Neural cell (in vitro differentiated cells): ENCODE results near the gene KRTAP22-2. TPM values are rescaled to one million over a fixed set of nuclear protein-coding genes. Genes with fewer than 3 reads are reported as not detected.

Experiments used
- H2AFZ ChIP-seq: fragments of 200-600, 300-800 bp; sonication (generic), shearing (Covaris generic); 2 replicates; pipeline ENCODE4 v1.6.0; 2014; ENCODE audit warnings: low read depth, mild to moderate bottlenecking, antibody characterized with exemption, low read length, moderate library complexity
- H3F3A ChIP-seq: fragments of 200-600 bp; shearing (Covaris generic); 2 replicates; pipeline ENCODE4 v1.6.1; 2016; ENCODE audit warnings: mild to moderate bottlenecking, moderate library complexity, mixed read lengths, antibody characterized with exemption, low read length; ENCODE audit not compliant: insufficient read depth, poor library complexity, severe bottlenecking
- H3K27ac ChIP-seq: fragments of 200-600, 300-800 bp; sonication (generic), shearing (Covaris generic); 2 replicates; pipeline ENCODE4 v1.5.1; 2014; ENCODE audit warnings: mild to moderate bottlenecking, low read length, moderate library complexity
- H3K27me3 ChIP-seq: fragments of 300-800, 200-600 bp; sonication (generic), shearing (Covaris generic); 2 replicates; pipeline ENCODE4 v1.6.0; 2014; ENCODE audit warnings: mild to moderate bottlenecking, low read depth, low read length, moderate library complexity; ENCODE audit not compliant: insufficient read depth
- H3K36me3 ChIP-seq: fragments of 300-800, 200-600 bp; sonication (generic), shearing (Covaris generic); 2 replicates; pipeline ENCODE4 v1.5.1; 2014; ENCODE audit warnings: mild to moderate bottlenecking, antibody characterized with exemption, low read length, moderate library complexity; ENCODE audit not compliant: insufficient read depth
- H3K4me2 ChIP-seq: fragments of 300-800, 200-600 bp; sonication (generic), shearing (Covaris generic); 2 replicates; pipeline ENCODE4 v1.6.0; 2014; ENCODE audit warnings: mild to moderate bottlenecking, low read length
- H3K4me3 ChIP-seq: fragments of 300-800, 200-600 bp; sonication (generic), shearing (Covaris generic); 2 replicates; pipeline ENCODE4 v1.5.1; 2014; ENCODE audit warnings: mild to moderate bottlenecking, low read length, moderate library complexity
- H3K79me2 ChIP-seq: fragments of 200-600 bp; shearing (Covaris generic); replicated peaks from 2 replicates; pipeline ENCODE4 v1.6.0; 2014; ENCODE audit warnings: mild to moderate bottlenecking, low read length, moderate library complexity; ENCODE audit not compliant: insufficient read depth
- H3K9ac ChIP-seq: fragments of 300-800, 200-600 bp; sonication (generic), shearing (Covaris generic); 2 replicates; pipeline ENCODE4 v1.6.1; 2016; ENCODE audit warnings: mild to moderate bottlenecking, low read length, mixed read lengths
- H3K9me2 ChIP-seq: fragments of 200-600 bp; shearing (Covaris generic); 2 replicates; pipeline ENCODE4 v1.6.1; 2016; ENCODE audit warnings: mild to moderate bottlenecking, low read length, mixed read lengths; ENCODE audit not compliant: insufficient read depth
- H3K9me3 ChIP-seq: fragments of 200-600, 300-800 bp; sonication (generic), shearing (Covaris generic); 2 replicates; pipeline ENCODE4 v1.6.1; 2016; ENCODE audit warnings: mild to moderate bottlenecking, mixed run types, low read length, moderate library complexity, mixed read lengths
- H4K20me1 ChIP-seq: fragments of 200-600 bp; shearing (Covaris generic); 2 replicates; pipeline ENCODE4 v1.6.1; 2016; ENCODE audit warnings: mild to moderate bottlenecking, mixed run types; ENCODE audit not compliant: insufficient read depth
- CTCF ChIP-seq: fragments of 450-650 bp; IDR thresholded peaks from 2 replicates; pipeline ENCODE4 v1.5.1; 2014; ENCODE audit warnings: antibody characterized with exemption, mild to moderate bottlenecking, moderate library complexity; ENCODE audit not compliant: poor library complexity, severe bottlenecking
- EP300 ChIP-seq: fragments of 450-650 bp; conservative IDR thresholded peaks from 2 replicates; pipeline ENCODE4 v1.6.1; 2014; ENCODE audit warnings: antibody characterized with exemption, mild to moderate bottlenecking, moderate library complexity; ENCODE audit not compliant: poor library complexity, severe bottlenecking
- EZH2 ChIP-seq: fragments of 200-600, 300-800 bp; shearing (Covaris generic), sonication (generic); IDR thresholded peaks from 2 replicates; pipeline ENCODE4 v1.6.1; 2014; ENCODE audit warnings: antibody characterized with exemption, low read length, borderline replicate concordance, mild to moderate bottlenecking; ENCODE audit not compliant: insufficient read depth, poor library complexity, severe bottlenecking
- MXI1 ChIP-seq: fragments of 450-650 bp; conservative IDR thresholded peaks from 2 replicates; pipeline ENCODE4 v1.6.1; 2014; ENCODE audit warnings: antibody characterized with exemption, mild to moderate bottlenecking; ENCODE audit not compliant: poor library complexity, severe bottlenecking
- POLR2AphosphoS5 ChIP-seq: IDR thresholded peaks from 2 replicates; pipeline ENCODE4 v1.6.1; 2012
- RAD21 ChIP-seq: fragments of 450-650 bp; conservative IDR thresholded peaks from 2 replicates; pipeline ENCODE4 v1.6.1; 2014; ENCODE audit warnings: antibody characterized with exemption, mild to moderate bottlenecking, moderate library complexity
- REST ChIP-seq: IDR thresholded peaks from 2 replicates; pipeline ENCODE4 v1.6.1; 2012; ENCODE audit warnings: borderline replicate concordance
- SMC3 ChIP-seq: fragments of 450-650 bp; conservative IDR thresholded peaks from 2 replicates; pipeline ENCODE4 v1.6.1; 2014; ENCODE audit warnings: antibody characterized with exemption, mild to moderate bottlenecking, moderate library complexity; ENCODE audit not compliant: poor library complexity
- TAF1 ChIP-seq: IDR thresholded peaks from 2 replicates; pipeline ENCODE4 v1.6.1; 2012; ENCODE audit warnings: low read depth
- polyA plus RNA-seq: library from polyadenylated mRNA; depleted of rRNA; stranded (reverse); fragments of >200 nt; gene quantifications from 2 replicates; pipeline ENCODE4 v1.2.3, GENCODE V29; 2014

The KRTAP22-2 gene
- polyA plus RNA-seq, 1 donor from 2014 or later: not detected

- no peaks in the 10 kb centered on the region for H3K9me2 ChIP-seq
- H3K4me3 ChIP-seq: no peak within 1 kb of the TSS
- H3K27ac ChIP-seq: no peak within 1 kb of the TSS
- H3K27me3 ChIP-seq: no peaks in the 10 kb centered on the region
- H2AFZ ChIP-seq: no peak within 1 kb of the TSS
- H3F3A ChIP-seq: no peaks in the 10 kb centered on the region
- no peaks in the 10 kb centered on the region for H4K20me1 ChIP-seq
- TF ChIP-seq REST (no peak), MXI1 (no peak), SMC3 (no peak), POLR2AphosphoS5 (no peak), EP300 (no peak), EZH2 (no peak), CTCF (no peak), TAF1 (no peak), RAD21 (no peak)
- no peaks in the 10 kb centered on the region for H3K79me2 ChIP-seq
- H3K9ac ChIP-seq: no peak within 1 kb of the TSS
- no peak within 1 kb of the TSS for H3K4me2 ChIP-seq
- H3K9me3 ChIP-seq: no peaks in the 10 kb centered on the region
- no peaks in the 10 kb centered on the region for H3K36me3 ChIP-seq
Measured at GRCh38 chr21:30616125-30616524, 25.9 kb upstream of the KRTAP22-2 start, which contains the start of gene KRTAP20-1. TSS of gene KRTAP20-1 (plus strand) at chr21:30616425. CDS start at chr21:30616455, 30 bp downstream.

GRCh38 chr21:30615199-30615598 is 25.0 kb upstream of the KRTAP22-2 start:
- Histone ChIP-seq H3K4me2 (no peak overlapping the region), H3K36me3 (no peaks in the 10 kb centered on the region), H3K9me2 (no peaks in the 10 kb centered on the region), H3K4me3 (no peak overlapping the region), H3K9me3 (no peaks in the 10 kb centered on the region), H2AFZ (no peak overlapping the region), H3K79me2 (no peaks in the 10 kb centered on the region), H3K27me3 (no peaks in the 10 kb centered on the region), H4K20me1 (no peaks in the 10 kb centered on the region), H3K27ac (no peak overlapping the region), H3K9ac (no peak overlapping the region), H3F3A (no peaks in the 10 kb centered on the region)
- TF ChIP-seq EZH2: no peak
- TF ChIP-seq TAF1: no peak
- TF ChIP-seq CTCF: no peak
- no peak for TF ChIP-seq MXI1
